HG02759 (cell line): ENCODE results near the gene JUP.

ENCODE experiments used
- ATAC-seq: cut with Tn5 transposase; IDR thresholded peaks from one replicate; pipeline ENCODE4 v1.9.1; 2021; ENCODE audit warnings: mild to moderate bottlenecking, moderate library complexity; ENCODE audit not compliant: unreplicated experiment

Gene JUP

DNA sequence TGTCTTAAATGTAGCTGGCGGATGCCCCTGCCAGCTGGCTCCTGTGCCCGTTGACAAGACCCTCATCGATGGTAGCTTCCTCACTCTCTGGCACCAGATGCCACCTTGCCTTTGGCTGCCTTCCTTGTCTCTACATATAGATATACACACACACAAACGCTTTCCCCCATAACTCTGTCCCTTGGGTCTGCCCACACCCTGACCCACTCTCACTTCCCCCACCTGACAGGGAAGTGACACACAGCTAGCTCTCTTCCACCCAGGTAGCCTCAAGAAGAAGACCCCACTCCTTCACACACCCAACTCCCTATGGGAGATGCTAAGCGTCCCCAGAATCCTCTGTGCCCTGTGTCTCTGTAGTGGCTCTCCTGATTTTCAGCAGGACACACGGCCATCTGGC is 25.6 kb downstream of the JUP start:
- ATAC-seq, result no peak

- no peak for ATAC-seq
These were observed 27.9 kb downstream of the JUP start for GRCh38 chr17:41758601-41759000.

- ATAC-seq, result no peak
These were observed 32.4 kb downstream of the JUP start for GRCh38 chr17:41754066-41754465.

- no peak for ATAC-seq
These were observed 35.2 kb downstream of the JUP start for GRCh38 chr17:41751288-41751687.

DNA sequence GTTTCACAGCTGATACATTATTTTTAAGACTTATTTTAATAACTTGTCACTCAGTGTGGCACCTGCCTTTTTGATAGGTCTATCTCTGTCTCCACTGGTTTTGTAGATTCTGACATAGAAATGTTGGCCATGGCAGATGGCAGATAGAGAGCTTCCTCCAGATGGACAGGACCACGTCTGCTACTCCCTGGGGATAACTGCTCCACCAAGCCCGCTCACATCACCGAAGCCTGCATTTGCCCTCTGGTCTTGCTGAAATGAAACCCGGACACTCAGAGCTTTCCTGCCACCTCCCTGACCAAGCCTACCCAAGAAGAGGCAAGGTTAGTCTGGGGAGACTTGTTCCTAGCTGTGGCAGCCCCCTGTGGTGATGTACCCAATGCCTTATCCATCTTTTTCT is 35.6 kb downstream of the JUP start:
- no peak for ATAC-seq

- ATAC-seq, result no peak
These were observed 38.2 kb downstream of the JUP start for GRCh38 chr17:41748275-41748674.

DNA sequence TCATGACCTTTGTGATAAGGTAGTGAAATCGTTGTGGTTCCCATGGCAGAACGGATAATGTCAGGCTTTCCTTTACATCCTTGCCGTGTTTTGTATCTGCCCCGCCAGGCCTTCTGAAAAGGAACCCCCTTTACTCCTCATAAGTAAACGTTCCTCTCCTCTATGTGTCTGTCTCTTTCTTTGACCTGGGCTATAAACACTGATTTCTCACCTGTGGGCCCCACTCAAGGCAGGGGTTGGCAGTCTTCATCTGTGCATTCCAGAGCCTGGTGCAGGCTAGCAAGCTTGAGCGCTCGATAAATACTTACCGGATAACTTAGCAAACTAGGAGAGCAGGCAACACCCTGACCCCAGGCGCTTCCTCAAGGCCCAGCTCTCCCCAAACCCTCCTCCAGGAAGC is 44.8 kb downstream of the JUP start:
- no peak for ATAC-seq

DNA sequence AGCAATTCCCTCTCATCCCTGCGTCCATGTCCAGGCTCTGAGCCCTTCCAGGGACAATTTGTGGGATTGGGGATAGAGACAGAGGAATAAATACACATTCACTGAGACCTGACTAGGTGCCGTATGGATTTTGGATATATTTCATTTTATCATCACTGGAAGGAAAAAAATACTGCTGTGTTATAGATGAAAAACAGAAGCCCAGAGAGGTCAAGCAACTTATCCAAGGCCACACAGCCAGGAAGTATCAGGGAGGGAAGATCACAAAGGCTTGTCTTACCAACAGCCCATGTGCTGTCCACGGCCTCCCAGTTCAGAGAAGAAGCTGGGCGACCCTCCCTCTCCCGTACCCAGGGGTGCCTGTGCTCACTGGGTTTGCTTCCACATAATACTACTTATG is 46.0 kb downstream of the JUP start:
- no peak for ATAC-seq

DNA sequence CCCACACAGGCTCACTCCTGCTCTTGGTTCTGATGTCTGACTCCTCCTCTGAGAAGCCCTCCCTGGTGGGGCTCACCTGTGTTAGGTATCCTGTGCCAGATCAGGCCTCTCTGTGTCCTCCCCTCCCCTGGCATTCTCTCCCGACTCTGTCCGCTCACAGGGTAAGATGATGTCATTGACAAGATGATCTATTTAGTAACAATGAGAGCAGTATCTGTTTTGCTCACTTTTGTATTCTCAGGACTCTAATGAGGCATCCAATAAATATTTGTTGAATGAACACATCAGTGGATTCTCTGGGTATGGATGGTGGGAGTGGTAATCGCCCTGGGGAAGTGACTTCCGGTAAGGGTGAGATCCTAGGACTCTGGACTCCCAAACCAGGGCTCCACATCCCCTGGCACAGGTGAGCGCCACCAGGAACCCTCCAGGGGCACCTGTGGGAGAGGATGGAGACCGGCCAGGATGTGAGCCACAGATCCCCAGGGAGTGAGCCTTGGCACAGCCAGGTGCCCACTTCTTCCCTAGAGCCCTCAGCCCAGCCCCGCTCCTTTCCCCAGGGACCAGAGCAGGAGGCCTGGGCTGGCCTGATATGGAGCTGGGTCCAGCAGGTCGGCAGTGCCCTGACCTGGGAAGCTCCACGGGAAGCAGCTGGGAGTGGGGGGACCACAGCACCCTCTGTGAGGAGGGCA is 46.7 kb downstream of the JUP start:
- no peak for ATAC-seq

DNA sequence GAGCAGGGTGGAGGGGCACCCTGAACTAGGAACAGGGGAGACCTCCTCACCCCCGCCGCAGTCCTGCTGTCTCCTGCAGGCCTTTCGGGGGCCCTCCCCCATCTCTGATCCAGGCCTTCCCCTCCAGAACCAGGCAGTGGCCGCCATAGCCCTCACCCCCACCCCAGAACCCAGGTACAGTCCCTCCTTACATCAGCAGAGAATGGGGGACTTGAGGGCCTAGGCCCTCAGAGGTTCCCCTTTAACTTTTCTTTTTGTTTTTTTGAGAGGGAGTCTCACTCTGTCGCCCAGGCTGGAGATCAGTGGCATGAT is 47.8 kb downstream of the JUP start:
- no peak for ATAC-seq

DNA sequence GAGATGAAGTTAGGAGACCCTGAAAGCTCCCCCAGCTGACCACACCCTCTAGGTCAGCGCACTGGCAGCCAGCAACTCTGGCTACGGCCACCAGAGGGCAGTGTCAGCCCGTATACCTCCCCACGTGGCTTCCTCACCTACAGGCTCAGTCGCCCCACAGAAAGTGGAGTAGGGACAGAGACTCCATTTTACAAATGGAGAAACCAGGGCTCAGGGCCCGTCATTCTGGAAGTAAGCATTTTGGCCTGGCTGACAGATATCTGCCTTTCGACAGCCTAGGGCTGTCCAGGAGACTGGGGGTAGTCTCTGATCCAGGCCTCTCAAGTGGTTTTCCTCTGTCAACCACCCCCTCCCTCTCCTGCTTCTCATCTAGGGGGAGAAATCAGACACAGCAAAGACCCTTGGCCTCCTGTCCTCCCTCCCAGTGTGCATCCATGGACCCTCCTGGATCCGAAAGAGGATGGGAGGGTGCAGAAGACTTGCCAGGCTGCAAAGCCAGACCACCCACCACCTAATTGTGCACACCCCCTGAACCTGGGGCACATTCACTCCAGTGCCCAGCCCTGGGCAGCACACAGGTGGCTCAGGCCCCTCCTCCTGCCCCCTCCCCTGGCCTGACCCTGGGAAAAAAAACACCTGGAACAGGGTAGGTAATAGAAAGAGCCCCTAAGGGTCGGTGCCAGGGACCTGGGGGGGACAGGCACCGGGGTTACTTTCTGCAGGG is 48.3 kb downstream of the JUP start:
- no peak for ATAC-seq

DNA sequence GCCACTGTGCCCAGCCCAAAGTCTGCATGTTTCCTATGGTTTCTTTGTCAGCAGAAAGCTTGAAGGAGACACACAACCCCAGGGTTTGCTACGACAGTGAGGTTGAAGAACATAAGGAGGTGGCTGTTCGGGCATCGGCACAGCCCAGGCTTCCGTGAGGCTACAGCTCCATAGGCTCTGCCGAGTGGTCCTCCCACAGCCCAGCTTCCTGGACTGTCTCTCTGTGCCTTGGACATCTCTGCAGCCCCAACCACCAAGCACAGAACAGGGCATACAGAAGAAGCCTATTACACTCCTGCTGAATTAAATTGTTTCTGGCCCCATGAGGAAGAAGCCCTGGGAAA is 48.9 kb downstream of the JUP start:
- no peak for ATAC-seq

DNA sequence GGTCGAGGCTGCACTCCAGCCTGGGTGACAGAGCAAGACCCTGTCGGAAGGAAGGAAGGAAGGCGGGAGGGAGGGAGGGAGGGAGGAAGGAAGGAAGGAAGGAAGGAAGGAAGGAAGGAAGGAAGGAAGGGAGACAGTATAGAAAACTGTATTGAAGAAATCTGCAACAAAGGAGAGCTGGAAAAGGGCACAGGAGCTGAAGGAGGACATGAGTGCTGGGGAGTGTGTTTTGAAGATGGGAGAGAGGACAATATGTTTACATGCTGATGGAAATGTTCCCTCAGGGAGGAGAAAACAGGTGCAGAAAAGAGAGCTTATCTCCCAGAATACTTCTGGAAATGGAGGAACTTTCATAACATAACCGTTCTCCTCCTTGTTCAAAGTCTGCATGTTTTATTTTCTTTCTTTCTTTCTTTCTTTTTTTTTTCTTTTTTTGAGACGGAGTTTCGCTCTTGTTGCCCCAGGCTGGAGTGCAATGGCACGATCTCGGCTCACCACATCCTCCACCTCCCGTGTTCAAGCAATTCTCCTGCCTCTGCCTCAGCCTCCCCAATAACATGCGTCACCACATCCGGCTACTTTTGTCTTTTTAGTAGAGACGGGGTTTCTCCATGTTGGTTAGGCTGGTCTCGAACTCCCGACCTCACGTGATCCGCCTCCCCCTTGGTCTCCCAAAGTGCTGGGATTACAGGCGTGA is 49.4 kb downstream of the JUP start:
- ATAC-seq, result no peak

- no peak for ATAC-seq
These were observed 50.8 kb downstream of the JUP start for GRCh38 chr17:41735744-41736143.

DNA sequence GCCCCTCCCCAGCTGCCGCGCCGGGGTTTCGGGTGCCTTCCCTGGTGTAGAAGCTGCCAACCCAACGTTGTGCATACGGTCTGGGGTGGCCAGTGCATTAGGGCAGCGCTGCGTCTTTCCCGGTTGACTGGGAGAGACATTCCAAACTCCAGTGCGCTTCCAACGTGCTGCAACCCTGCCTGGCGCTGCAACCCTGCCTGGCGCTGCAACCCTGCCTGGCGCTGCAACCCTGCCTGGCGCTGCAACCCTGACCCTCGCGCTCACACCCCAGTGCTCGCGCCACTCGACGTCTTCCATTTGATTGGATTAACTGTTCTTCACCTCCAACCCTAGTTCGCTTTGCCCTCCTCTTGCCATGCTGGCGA is 51.6 kb downstream of the JUP start:
- ATAC-seq, result no peak

- no peak for ATAC-seq
These were observed 52.2 kb downstream of the JUP start, which contains the start of gene HAP1 for GRCh38 chr17:41734139-41734948. TSS of gene HAP1 (minus strand) at chr17:41734643. CDS start at chr17:41734634, 9 bp downstream.

GRCh38 chr17:41733348-41734138 is 53.0 kb downstream of the JUP start:
- ATAC-seq, result no peak

GRCh38 chr17:41731836-41732235 is 54.7 kb downstream of the JUP start:
- no peak for ATAC-seq

DNA sequence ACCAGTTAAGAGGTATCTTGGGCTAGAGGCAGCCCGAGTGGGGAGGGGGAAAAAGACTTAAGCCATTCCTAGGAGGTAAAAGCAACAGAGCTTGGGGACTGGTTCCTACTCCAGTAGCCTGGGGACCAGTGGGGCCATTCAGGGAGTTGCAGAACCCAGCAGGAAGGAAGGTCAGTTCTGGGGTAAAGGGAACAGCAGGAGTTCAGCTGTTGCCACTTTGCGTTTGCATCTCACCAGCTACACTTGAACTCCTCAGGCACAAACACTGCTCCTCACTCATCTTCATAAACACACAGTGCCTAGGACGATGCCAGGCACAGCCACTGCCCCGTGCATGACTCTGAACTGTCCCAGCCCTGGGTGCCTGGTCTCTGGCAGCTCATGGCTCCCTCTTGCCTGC is 56.0 kb downstream of the JUP start:
- ATAC-seq, result no peak

DNA sequence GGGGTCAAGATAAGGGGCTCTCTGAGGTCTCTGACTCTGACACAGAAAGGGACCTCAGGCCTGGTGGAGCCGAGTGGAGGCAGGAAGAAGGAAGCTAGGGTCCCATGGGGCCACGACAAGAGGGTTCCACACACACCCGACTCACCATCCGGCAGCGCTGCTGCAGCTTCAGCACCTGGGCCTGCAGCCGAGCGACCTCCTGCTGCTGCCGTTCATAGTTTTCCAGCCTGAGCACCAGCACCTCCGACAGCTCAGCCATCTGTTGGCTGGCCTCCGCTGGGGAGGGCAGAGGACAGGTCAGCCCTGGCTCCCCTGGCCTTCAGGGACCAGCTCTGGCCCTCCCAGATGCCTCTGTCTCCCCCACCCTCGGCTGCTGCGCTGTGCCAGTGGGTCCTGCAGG is 58.5 kb downstream of the JUP start:
- no peak for ATAC-seq

DNA sequence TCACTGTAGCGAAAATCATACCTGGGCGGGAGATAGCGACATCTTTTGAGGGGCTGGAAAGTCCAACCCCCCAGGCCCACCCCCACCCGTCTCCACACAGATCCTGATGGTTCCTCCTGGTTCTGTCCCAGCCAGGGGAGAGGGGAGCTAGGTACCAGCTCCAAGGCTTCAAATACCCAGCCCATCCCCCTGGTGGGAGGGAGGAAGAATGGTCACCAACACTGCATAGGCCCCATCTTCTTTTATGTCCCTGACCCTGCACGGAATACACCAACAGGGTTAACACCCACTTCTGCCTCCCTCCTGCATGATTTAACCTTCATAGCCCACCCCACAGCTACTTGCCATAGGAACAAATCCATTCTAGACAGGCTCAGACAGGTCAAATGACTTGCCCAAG is 61.4 kb downstream of the JUP start:
- no peak for ATAC-seq
